WTC11 (cell line): ENCODE results near the gene ZFAND3. TPM values are rescaled to one million over a fixed set of nuclear protein-coding genes. Genes with fewer than 3 reads are reported as not detected.

Experiments
- ATAC-seq: fragments of 200-7000 bp; cut with Tn5 transposase; 2 replicates; pipeline ENCODE4 v1.10.0; 2021; ENCODE audit warnings: mild to moderate bottlenecking, moderate library complexity
- CTCF ChIA-PET: fragments of 300-600 bp; sonication (Branson Sonifier 250); formaldehyde crosslinking; loops from one replicate; lab custom pipeline; 2021; ENCODE audit warnings: antibody characterized with exemption; lab: Charles Lee
- POLR2A ChIA-PET: fragments of 350-600 bp; sonication (Branson Sonifier 250); formaldehyde crosslinking; loops from one replicate; lab custom pipeline; 2021; ENCODE audit warnings: antibody characterized with exemption; lab: Charles Lee
- DNase-seq: peaks from one replicate; pipeline ENCODE4 v3.0.0; 2021; ENCODE audit warnings: low spot score
- H3K27ac Mint-ChIP-seq: 2 replicates; pipeline ENCODE4 v1.8.0; 2021; ENCODE audit warnings: mixed read lengths
- H3K27me3 Mint-ChIP-seq: 2 replicates; pipeline ENCODE4 v1.8.0; 2021; ENCODE audit warnings: low read depth, mild to moderate bottlenecking, moderate library complexity, mixed read lengths
- H3K36me3 Mint-ChIP-seq: 2 replicates; pipeline ENCODE4 v1.8.0; 2021; ENCODE audit warnings: mixed read lengths
- H3K4me1 Mint-ChIP-seq: 2 replicates; pipeline ENCODE4 v1.8.0; 2022; ENCODE audit warnings: mixed read lengths
- H3K4me3 Mint-ChIP-seq: 2 replicates; pipeline ENCODE4 v1.8.0; 2021; ENCODE audit warnings: mild to moderate bottlenecking, moderate library complexity, mixed read lengths
- H3K9me3 Mint-ChIP-seq: 2 replicates; pipeline ENCODE4 v1.8.0; 2021; ENCODE audit warnings: mixed read lengths
- AR ChIP-seq: fragments of 250-450 bp; sonication (Bioruptor Pico); IDR thresholded peaks from 2 replicates; pipeline ENCODE4 v1.9.0; 2021; ENCODE audit warnings: mild to moderate bottlenecking
- ATF3 ChIP-seq: sonication (generic); formaldehyde crosslinking; conservative IDR thresholded peaks from 2 replicates; pipeline ENCODE4 v1.8.1; 2022; ENCODE audit warnings: mild to moderate bottlenecking, missing genetic modification reagents
- ATF6 ChIP-seq: sonication (generic); formaldehyde crosslinking; IDR thresholded peaks from 2 replicates; pipeline ENCODE4 v1.8.1; 2023; ENCODE audit warnings: mild to moderate bottlenecking, missing genetic modification reagents
- CTCF ChIP-seq: fragments of 200-600 bp; IDR thresholded peaks from 2 replicates; pipeline ENCODE4 v1.8.0; 2022; ENCODE audit warnings: antibody characterized with exemption
- ELF4 ChIP-seq: sonication (generic); formaldehyde crosslinking; IDR thresholded peaks from 2 replicates; pipeline ENCODE4 v1.8.1; 2022; ENCODE audit warnings: low read depth, mild to moderate bottlenecking, moderate library complexity, missing genetic modification reagents
- ESRRA ChIP-seq: sonication (generic); formaldehyde crosslinking; IDR thresholded peaks from 2 replicates; pipeline ENCODE4 v1.8.1; 2022; ENCODE audit warnings: mild to moderate bottlenecking, missing genetic modification reagents, borderline replicate concordance
- GABPB1 ChIP-seq: sonication (generic); formaldehyde crosslinking; IDR thresholded peaks from 2 replicates; pipeline ENCODE4 v1.8.1; 2023; ENCODE audit warnings: mild to moderate bottlenecking, missing genetic modification reagents
- HMGXB4 ChIP-seq: sonication (generic); formaldehyde crosslinking; IDR thresholded peaks from 2 replicates; pipeline ENCODE4 v1.8.1; 2023; ENCODE audit warnings: mild to moderate bottlenecking, moderate library complexity, missing genetic modification reagents
- MXD4 ChIP-seq: fragments of 250-450 bp; sonication (Bioruptor Pico); IDR thresholded peaks from 2 replicates; pipeline ENCODE4 v1.8.0; 2021; ENCODE audit warnings: mild to moderate bottlenecking, moderate library complexity, borderline replicate concordance
- MYBL2 ChIP-seq: sonication (generic); formaldehyde crosslinking; IDR thresholded peaks from 2 replicates; pipeline ENCODE4 v1.8.1; 2023; ENCODE audit warnings: mild to moderate bottlenecking, moderate library complexity, missing genetic modification reagents
- NFATC4 ChIP-seq: fragments of 250-450 bp; sonication (Bioruptor Pico); IDR thresholded peaks from 2 replicates; pipeline ENCODE4 v1.9.0; 2021; ENCODE audit warnings: mild to moderate bottlenecking
- NFYB ChIP-seq: sonication (generic); formaldehyde crosslinking; conservative IDR thresholded peaks from 2 replicates; pipeline ENCODE4 v1.8.0; 2022; ENCODE audit warnings: low read depth, missing genetic modification reagents
- SMAD3 ChIP-seq: sonication (generic); formaldehyde crosslinking; IDR thresholded peaks from 2 replicates; pipeline ENCODE4 v1.8.0; 2022; ENCODE audit warnings: missing genetic modification reagents, mild to moderate bottlenecking, borderline replicate concordance
- SP1 ChIP-seq: sonication (generic); formaldehyde crosslinking; conservative IDR thresholded peaks from 2 replicates; pipeline ENCODE4 v1.8.1; 2022; ENCODE audit warnings: missing genetic modification reagents
- TCF7 ChIP-seq: sonication (generic); formaldehyde crosslinking; IDR thresholded peaks from 2 replicates; pipeline ENCODE4 v1.8.0; 2022; ENCODE audit warnings: mild to moderate bottlenecking, low read depth, missing genetic modification reagents, moderate library complexity
- TEAD4 ChIP-seq: sonication (generic); formaldehyde crosslinking; IDR thresholded peaks from 2 replicates; pipeline ENCODE4 v1.8.0; 2022; ENCODE audit warnings: mild to moderate bottlenecking, missing genetic modification reagents
- TP53 ChIP-seq: sonication (generic); formaldehyde crosslinking; IDR thresholded peaks from 2 replicates; pipeline ENCODE4 v1.8.1; 2023; ENCODE audit warnings: mild to moderate bottlenecking, missing genetic modification reagents
- ZNF232 ChIP-seq: sonication (generic); formaldehyde crosslinking; IDR thresholded peaks from 2 replicates; pipeline ENCODE4 v1.8.0; 2022; ENCODE audit warnings: mild to moderate bottlenecking, missing genetic modification reagents
- ZNF423 ChIP-seq: fragments of 250-450 bp; sonication (Bioruptor Pico); IDR thresholded peaks from 2 replicates; pipeline ENCODE4 v2.1.2; 2022; ENCODE audit warnings: mild to moderate bottlenecking, moderate library complexity
- ZNF671 ChIP-seq: fragments of 250-450 bp; sonication (Bioruptor Pico); IDR thresholded peaks from 2 replicates; pipeline ENCODE4 v1.8.0; 2021; ENCODE audit warnings: mild to moderate bottlenecking
- total RNA-seq: library from RNA; stranded (reverse); gene quantifications from 3 replicates; pipeline ENCODE4 v1.2.3, GENCODE V29; 2021
- TF ChIP-seq, protein P1 (sequence below): sonication (generic); formaldehyde crosslinking; IDR thresholded peaks from 2 replicates; pipeline ENCODE4 v1.8.0; 2022; ENCODE audit warnings: mild to moderate bottlenecking, missing genetic modification reagents

Gene ZFAND3
- total RNA-seq, 1 experiment from 2014 or later, result 50.3 TPM

- no peak for TF ChIP-seq HMGXB4 (CRISPR knock-in tag)
- TF ChIP-seq ESRRA (CRISPR knock-in tag), result no peak
- TF ChIP-seq, protein P1, sequence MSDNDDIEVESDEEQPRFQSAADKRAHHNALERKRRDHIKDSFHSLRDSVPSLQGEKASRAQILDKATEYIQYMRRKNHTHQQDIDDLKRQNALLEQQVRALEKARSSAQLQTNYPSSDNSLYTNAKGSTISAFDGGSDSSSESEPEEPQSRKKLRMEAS, result no peak
- TF ChIP-seq MXD4 (CRISPR knock-in tag), result no peak
- TF ChIP-seq TCF7 (CRISPR knock-in tag), result no peak
Measured at GRCh38 chr6:38088010-38088409, 268.5 kb downstream of the ZFAND3 start (continued).

DNA sequence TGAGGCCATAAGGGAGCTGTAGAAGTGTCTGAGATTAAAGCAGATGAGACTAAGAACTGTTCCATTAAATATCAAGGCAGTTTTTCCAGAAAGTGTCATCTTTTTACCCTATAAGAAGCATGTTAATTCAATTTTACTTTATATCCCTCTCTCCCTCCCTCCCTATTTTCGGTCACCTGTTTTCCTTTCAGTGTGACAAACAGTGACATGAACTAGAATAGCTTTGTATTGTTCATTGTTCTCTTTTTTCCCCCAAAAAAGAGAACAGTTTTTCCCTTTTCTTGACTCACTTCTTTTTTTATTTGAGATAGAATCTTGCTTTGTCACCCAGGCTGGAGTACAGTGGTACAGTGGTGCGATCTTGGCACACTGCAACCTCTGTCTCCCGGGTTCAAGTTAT lies 269.3 kb downstream of the ZFAND3 start:
- Mint-ChIP-seq H3K9me3 (no peaks in the 10 kb centered on the region), H3K4me3 (no peak overlapping the region), H3K36me3 (no peaks in the 10 kb centered on the region), H3K27ac (no peak overlapping the region), H3K27me3 (no peaks in the 10 kb centered on the region), H3K4me1 (no peaks in the 10 kb centered on the region)
- ChIA-PET CTCF (no interaction called here), POLR2A (no interaction called here)
- no peak for DNase-seq
- no peak for ATAC-seq
- TF ChIP-seq NFATC4 (CRISPR knock-in tag), result no peak
- no peak for TF ChIP-seq SP1
- TF ChIP-seq TP53 (CRISPR knock-in tag), result no peak
- no peak for TF ChIP-seq ATF6 (CRISPR knock-in tag)
- TF ChIP-seq MYBL2 (CRISPR knock-in tag), result no peak
- TF ChIP-seq NFYB (CRISPR knock-in tag), result no peak
- TF ChIP-seq ZNF232 (CRISPR knock-in tag), result no peak
- TF ChIP-seq TEAD4 (CRISPR knock-in tag), result no peak
- TF ChIP-seq CTCF, result no peak
- no peak for TF ChIP-seq ESRRA (CRISPR knock-in tag)
- TF ChIP-seq AR, result no peak
- TF ChIP-seq ZNF423 (CRISPR knock-in tag), result no peak
- TF ChIP-seq ATF3, result no peak
- TF ChIP-seq SMAD3 (CRISPR knock-in tag), result no peak
- TF ChIP-seq ELF4, result no peak
- TF ChIP-seq GABPB1 (CRISPR knock-in tag), result no peak
- TF ChIP-seq ZNF671 (CRISPR knock-in tag), result no peak
